GM12878 (cell line): ENCODE data around the gene NRP1. TPM values are rescaled to one million over a fixed set of nuclear protein-coding genes. Genes with fewer than 3 reads are reported as not detected.
"Not testable (repeated sequence)": the region's sequence is repeated elsewhere in the genome, so short reads cannot be mapped to it uniquely, and the experiment has no call there.

Experiments used
- ATAC-seq: fragments of 200-7000 bp; cut with Tn5 transposase; 3 replicates; pipeline ENCODE4 v1.9.1; 2020; ENCODE audit warnings: mild to moderate bottlenecking, moderate library complexity
- BruUV-seq: library from RNA; stranded (reverse); fragments of 400-500 nt; replicated peaks from 2 replicates; lab custom pipeline; 2021; lab: Mats Ljungman, UMichigan
- CTCF ChIA-PET: fragments of 300-600 bp; sonication (Branson Sonifier 250); formaldehyde crosslinking; extraction: SDS; loops from one replicate; lab custom pipeline; 2021; ENCODE audit warnings: inconsistent platforms; lab: Yijun Ruan, JAX
- POLR2A ChIA-PET: fragments of 350-600 bp; formaldehyde crosslinking; extraction: SDS; loops from one replicate; lab custom pipeline; 2021; ENCODE audit warnings: inconsistent platforms; lab: Charles Lee
- RAD21 ChIA-PET: fragments of 300-600 bp; sonication (Branson Sonifier 250); formaldehyde crosslinking; loops from one replicate; lab custom pipeline; 2023; ENCODE audit warnings: antibody characterized with exemption; ENCODE audit not compliant: unreplicated experiment; lab: Charles Lee
- SMC1A ChIA-PET: fragments of 300-600 bp; sonication (Branson Sonifier 250); formaldehyde crosslinking; loops from one replicate; lab custom pipeline; 2023; ENCODE audit not compliant: unreplicated experiment, uncharacterized antibody; lab: Charles Lee
- DNase-seq: peaks from one replicate; pipeline ENCODE4 v3.0.0-alpha.2; 2011; ENCODE audit warnings: low read depth, low spot score
- FAIRE-seq: peaks from 3 replicates; lab custom pipeline; 2011; peaks lifted over from hg19 to GRCh38; lab: Jason Lieb, UNC
- H2AFZ ChIP-seq: 2 replicates; pipeline ENCODE4 v1.6.0; 2011; ENCODE audit warnings: low read depth, low read length, control low read depth; ENCODE audit not compliant: control insufficient read depth
- H3K27ac ChIP-seq: 2 replicates; pipeline ENCODE4 v1.5.1; 2011; ENCODE audit warnings: control low read depth; ENCODE audit not compliant: control insufficient read depth, insufficient read depth
- H3K27me3 ChIP-seq, 2 experiments: replicated peaks in 1 of 2; 2 replicates each; pipeline versions ENCODE4 v1.6.0 to v1.6.1; 2011; ENCODE audit warnings: low read length in 1 of 2; ENCODE audit not compliant: control insufficient read depth in 2 of 2, insufficient read depth in 2 of 2
- H3K36me3 ChIP-seq, 2 experiments: 2 replicates each; pipeline ENCODE4 v1.5.1; 2011; ENCODE audit warnings: low read length in 1 of 2; ENCODE audit not compliant: control insufficient read depth in 2 of 2, insufficient read depth in 2 of 2
- H3K4me1 ChIP-seq: 2 replicates; pipeline ENCODE4 v1.6.1; 2011; ENCODE audit warnings: mild to moderate bottlenecking, low read length, moderate library complexity, mixed read lengths; ENCODE audit not compliant: control insufficient read depth, insufficient read depth
- H3K4me2 ChIP-seq: 2 replicates; pipeline ENCODE4 v1.6.0; 2011; ENCODE audit warnings: control low read depth; ENCODE audit not compliant: control insufficient read depth, insufficient read depth
- H3K4me3 ChIP-seq: fragments of 200-600 bp; sonication (generic); 2 replicates; pipeline ENCODE4 v1.5.1; 2016
- H3K79me2 ChIP-seq: 2 replicates; pipeline ENCODE4 v1.6.0; 2011; ENCODE audit warnings: low read length; ENCODE audit not compliant: control insufficient read depth, insufficient read depth
- H3K9ac ChIP-seq: 2 replicates; pipeline ENCODE4 v1.8.0; 2011; ENCODE audit warnings: low read length, control low read depth, mixed read lengths; ENCODE audit not compliant: control insufficient read depth, insufficient read depth
- H3K9me3 ChIP-seq: replicated peaks from 3 replicates; pipeline ENCODE4 v1.5.1; 2011; ENCODE audit warnings: mild to moderate bottlenecking, low read length; ENCODE audit not compliant: control insufficient read depth, insufficient read depth
- H4K20me1 ChIP-seq: 2 replicates; pipeline ENCODE4 v1.6.0; 2011; ENCODE audit not compliant: control insufficient read depth, insufficient read depth
- BMI1 ChIP-seq: fragments of 450-650 bp; IDR thresholded peaks from 2 replicates; pipeline ENCODE4 v1.6.1; 2016; ENCODE audit warnings: mild to moderate bottlenecking, moderate library complexity, borderline replicate concordance
- MEF2A ChIP-seq: IDR thresholded peaks from 2 replicates; pipeline ENCODE4 v1.6.1; 2011; ENCODE audit warnings: low read depth, mild to moderate bottlenecking, low read length, moderate library complexity; ENCODE audit not compliant: insufficient read depth
- PAX8 ChIP-seq: fragments of 450-650 bp; IDR thresholded peaks from 2 replicates; pipeline ENCODE4 v1.6.1; 2017; ENCODE audit warnings: mild to moderate bottlenecking, moderate library complexity
- RFX5 ChIP-seq: IDR thresholded peaks from 2 replicates; pipeline ENCODE4 v1.6.1; 2011; ENCODE audit warnings: low read depth, low read length, improper control_type of control experiment
- SMC3 ChIP-seq: IDR thresholded peaks from 2 replicates; pipeline ENCODE4 v1.6.1; 2011; ENCODE audit warnings: low read length, improper control_type of control experiment, borderline replicate concordance
- WGBS: methylation state at CpG from one replicate; pipeline ENCODE4 v1.1.6; 2016; ENCODE audit warnings: low lambda C conversion rate; ENCODE audit not compliant: insufficient replicate concordance, insufficient coverage; ENCODE audit errors: missing lambda C conversion rate; 5-methylcytosine and 5-hydroxymethylcytosine counted together
- in situ Hi-C: fragments of 300-500 bp; cut with MboI; formaldehyde crosslinking; loops from 9 replicates; pipeline ENCODE4 v1.14.3; 2018; ENCODE audit warnings: mixed read lengths
- intact Hi-C: fragments of 100-400 bp; cut with micrococcal nuclease; formaldehyde crosslinking; loops from one replicate; pipeline ENCODE4 v1.14.2; 2022; ENCODE audit not compliant: unreplicated experiment
- polyA plus RNA-seq, 11 experiments: library from polyadenylated mRNA; depleted of rRNA in 4 of 11; unstranded in 6 of 11; stranded (reverse) in 5 of 11; fragments of >200 nt; fragmentation: Nextera tagmentation in 4 of 11; fragmentation: Illumina TruSeq in 1 of 11; extraction: Ambion mirVana in 4 of 11; extraction: Trizol in 1 of 11; gene quantifications; 1 replicate in 1 of 11; 2 replicates in 10 of 11; pipeline versions ENCODE4 v1.2.1 to v1.2.3, GENCODE V29; 2011 to 2016; ENCODE audit warnings: inconsistent platforms in 2 of 11, missing spikeins in 2 of 11, low read depth in 1 of 11
- total RNA-seq, 4 experiments: library from RNA; depleted of rRNA in 3 of 4; stranded (reverse); fragments of >200 nt in 3 of 4; fragmentation: Illumina TruSeq in 1 of 4; extraction: Trizol in 1 of 4; gene quantifications; 2 replicates each; pipeline versions ENCODE4 v1.2.1 to v1.2.3, GENCODE V29; 2013 to 2021

The NRP1 gene
- total and polyA plus RNA-seq, 10 of the 15 experiments (the other 5 are each of a cell fraction or from before 2014, with no cell fraction given): 0.11 to 12.1 (median 0.52) TPM

DNA sequence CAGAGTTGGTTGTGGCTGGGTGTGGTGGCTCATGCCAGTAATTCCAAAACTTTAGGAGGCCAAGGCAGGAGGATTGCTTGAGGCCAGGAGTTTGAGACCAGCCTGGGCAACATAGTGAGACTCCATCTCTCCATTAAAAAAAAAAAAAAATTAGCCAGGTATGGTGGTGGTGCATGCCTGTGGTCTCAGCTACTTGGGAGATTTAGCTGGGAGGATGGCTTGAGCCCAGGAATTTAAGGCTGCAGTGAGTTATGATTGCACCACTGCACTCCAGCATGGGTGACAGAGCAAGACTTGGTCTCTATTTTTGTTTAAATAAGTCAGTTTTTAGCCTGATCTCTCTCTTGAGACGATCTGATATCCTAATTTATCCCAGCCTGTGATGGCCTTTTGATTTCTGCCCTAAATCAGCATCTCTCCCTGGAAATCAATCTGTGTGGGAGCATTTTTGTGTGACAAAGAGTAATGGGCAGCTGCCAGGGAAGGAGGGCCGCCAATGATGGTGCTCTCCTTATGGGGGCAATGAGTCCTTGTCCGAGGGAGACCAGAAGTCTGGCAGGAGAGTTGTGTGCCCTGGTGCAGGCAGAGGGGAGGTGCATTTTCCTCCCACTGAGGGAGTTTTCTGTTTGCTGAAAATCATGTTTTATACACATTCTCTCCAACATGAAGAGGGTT, 111.0 kb downstream of the NRP1 start:
- no peaks in the 10 kb centered on the region for H3K27me3 ChIP-seq
- H3K9ac ChIP-seq: no peak overlapping the region
- in situ Hi-C loops: no loop called here
- RAD21 ChIA-PET: no interaction called here
- no peaks in the 10 kb centered on the region for H3K79me2 ChIP-seq
- H4K20me1 ChIP-seq: no peaks in the 10 kb centered on the region
- no peak for FAIRE-seq
- TF ChIP-seq BMI1 (no peak), SMC3 (no peak), RFX5 (no peak), MEF2A (no peak), PAX8 (no peak)
- TF ChIP-seq, all 136 proteins: peak for 0
- Histone ChIP-seq H3K27ac (no peak overlapping the region), H3K4me3 (no peak overlapping the region), H3K4me1 (no peaks in the 10 kb centered on the region), H2AFZ (no peak overlapping the region), H3K4me2 (no peak overlapping the region), H3K9me3 (no peaks in the 10 kb centered on the region), H3K36me3 (no peaks in the 10 kb centered on the region)
- ATAC-seq (no peak), DNase-seq (no peak)
- ChIA-PET POLR2A (no interaction called here), CTCF (no interaction called here), SMC1A (interaction anchor here (0.9 kb wide), 1 partner anchor 193 kb away, joined by 4 read pairs; no protein-coding TSS in a partner anchor)
- WGBS: 3% methylated on average over 3 of the region's 3 CpGs
- intact Hi-C loops: no loop called here
- no TSS peak for BruUV-seq

DNA sequence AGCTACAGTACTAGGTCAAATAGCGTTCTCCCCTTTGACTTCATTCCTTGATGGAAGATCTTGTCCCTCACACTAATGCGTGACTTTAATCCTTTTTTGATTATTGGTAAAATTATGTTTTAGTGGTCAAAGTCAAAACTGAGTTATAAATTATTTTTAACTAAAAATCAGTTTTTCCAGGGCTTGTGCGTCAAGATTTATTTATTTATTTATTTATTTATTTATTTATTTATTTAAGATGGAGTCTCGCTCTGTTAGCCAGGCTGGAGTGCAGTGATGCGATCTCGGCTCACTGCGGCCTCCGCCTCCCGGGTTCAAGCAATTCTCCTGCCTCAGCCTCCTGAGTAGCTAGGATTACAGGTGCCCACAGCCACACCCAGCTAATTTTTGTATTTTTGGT, 112.2 kb downstream of the NRP1 start:
- BruUV-seq, FAIRE-seq, SMC1A ChIA-PET, DNase-seq, H2AFZ ChIP-seq, H3K9me3 ChIP-seq, RAD21 ChIA-PET, H3K27ac ChIP-seq, intact Hi-C loops, H4K20me1 ChIP-seq, H3K36me3 ChIP-seq, H3K9ac ChIP-seq, in situ Hi-C loops, H3K4me1 ChIP-seq, H3K79me2 ChIP-seq, CTCF ChIA-PET, H3K4me3 ChIP-seq, H3K4me2 ChIP-seq, POLR2A ChIA-PET, H3K27me3 ChIP-seq, ATAC-seq: not testable (repeated sequence)
- WGBS: 42% methylated on average over 9 of the region's 9 CpGs
